UCSD-AML1 (cell line): ENCODE results near the gene OXTR.

Experiments used
- DNase-seq: peaks from one replicate; lab custom pipeline; 2025; ENCODE audit not compliant: unreplicated experiment; lab: John Stamatoyannopoulos, UW

The OXTR gene

GRCh38 chr3:8713901-8714759 lies 55.3 kb downstream of the OXTR start:
- DNase-seq = no peak

- no peak for DNase-seq
Measured at GRCh38 chr3:8712908-8713255, 56.5 kb downstream of the OXTR start.

GRCh38 chr3:8712045-8712907 lies 57.1 kb downstream of the OXTR start:
- DNase-seq = no peak

GRCh38 chr3:8709801-8710507 lies 59.5 kb downstream of the OXTR start:
- no peak for DNase-seq

GRCh38 chr3:8709287-8709686 lies 60.1 kb downstream of the OXTR start:
- DNase-seq = no peak

GRCh38 chr3:8705575-8705974 lies 63.8 kb downstream of the OXTR start:
- DNase-seq = no peak

- DNase-seq = no peak
Measured at GRCh38 chr3:8702560-8702959, 66.9 kb downstream of the OXTR start.
